HepG2 (cell line): ENCODE measurements around the gene TSC22D4. TPM values are rescaled to one million over a fixed set of nuclear protein-coding genes. Genes with fewer than 3 reads are reported as not detected.

Experiments
- ATM ChIP-seq: fragments of 450-650 bp; IDR thresholded peaks from 2 replicates; pipeline ENCODE4 v1.7.1; 2017; ENCODE audit warnings: mild to moderate bottlenecking, borderline replicate concordance
- DPF2 ChIP-seq: sonication (generic); formaldehyde crosslinking; IDR thresholded peaks from 2 replicates; pipeline ENCODE4 v1.4.0; 2020; ENCODE audit warnings: mild to moderate bottlenecking, low read depth, missing genetic modification reagents, borderline replicate concordance
- EP300 ChIP-seq, 3 experiments: sonication (generic) in 1 of 3; formaldehyde crosslinking in 1 of 3; IDR thresholded peaks; 2 replicates each; pipeline versions ENCODE4 v1.5.1 to v1.6.1; 2011 to 2020; ENCODE audit warnings: low read depth in 2 of 3, low read length in 2 of 3, borderline replicate concordance in 1 of 3, improper control_type of control experiment in 1 of 3, mild to moderate bottlenecking in 1 of 3, missing genetic modification reagents in 1 of 3, moderate library complexity in 1 of 3
- HES4 ChIP-seq: sonication (generic); formaldehyde crosslinking; IDR thresholded peaks from 2 replicates; pipeline ENCODE4 v1.9.0; 2021; ENCODE audit warnings: mild to moderate bottlenecking, missing genetic modification reagents, borderline replicate concordance
- NAIF1 ChIP-seq: sonication (generic); formaldehyde crosslinking; IDR thresholded peaks from 2 replicates; pipeline ENCODE4 v1.5.0; 2020; ENCODE audit warnings: mild to moderate bottlenecking, missing genetic modification reagents, borderline replicate concordance
- ZNF138 ChIP-seq: sonication (generic); formaldehyde crosslinking; IDR thresholded peaks from 2 replicates; pipeline ENCODE4 v1.5.0; 2020; ENCODE audit warnings: mild to moderate bottlenecking, low read depth, missing genetic modification reagents
- ZNF282 ChIP-seq: fragments of 450-650 bp; IDR thresholded peaks from 2 replicates; pipeline ENCODE4 v1.6.1; 2018; ENCODE audit not compliant: partially characterized antibody
- ZNF331 ChIP-seq: sonication (generic); formaldehyde crosslinking; IDR thresholded peaks from 2 replicates; pipeline ENCODE4 v1.4.0; 2020; ENCODE audit warnings: missing genetic modification reagents
- ZNF543 ChIP-seq: sonication (generic); formaldehyde crosslinking; IDR thresholded peaks from 2 replicates; pipeline ENCODE4 v1.4.0; 2020; ENCODE audit warnings: mild to moderate bottlenecking, missing genetic modification reagents
- ZNF768 ChIP-seq: sonication (generic); formaldehyde crosslinking; IDR thresholded peaks from 2 replicates; pipeline ENCODE4 v1.4.0; 2020; ENCODE audit warnings: missing genetic modification reagents
- polyA plus RNA-seq, 8 experiments: library from polyadenylated mRNA; depleted of rRNA in 3 of 8; stranded (reverse) in 7 of 8; unstranded in 1 of 8; fragments of >200 nt; fragmentation: Illumina TruSeq in 4 of 8; extraction: Trizol in 4 of 8; gene quantifications; 2 replicates each; pipeline versions ENCODE4 v1.2.1 to v1.2.3, GENCODE V29; 2011 to 2016; ENCODE audit warnings: low read depth in 4 of 8, missing spikeins in 1 of 8, mixed read lengths in 1 of 8; ENCODE audit not compliant: insufficient read depth in 1 of 8
- total RNA-seq, 5 experiments: library from RNA; depleted of rRNA; stranded (reverse); fragments of >200 nt; fragmentation: Illumina TruSeq; extraction: Trizol; gene quantifications; 2 replicates each; pipeline ENCODE4 v1.2.3, GENCODE V29; 2016; ENCODE audit warnings: low read depth in 1 of 5
- TF ChIP-seq, protein P1 (sequence below): sonication (generic); formaldehyde crosslinking; IDR thresholded peaks from 2 replicates; pipeline ENCODE4 v1.4.0; 2020; ENCODE audit warnings: mild to moderate bottlenecking, low read depth, missing genetic modification reagents
- TF ChIP-seq, protein P2 (sequence below): sonication (generic); formaldehyde crosslinking; IDR thresholded peaks from 2 replicates; pipeline ENCODE4 v1.5.0; 2020; ENCODE audit warnings: missing genetic modification reagents
- TF ChIP-seq, protein P3 (sequence below): sonication (generic); formaldehyde crosslinking; IDR thresholded peaks from 2 replicates; pipeline ENCODE4 v1.4.0; 2020; ENCODE audit warnings: mild to moderate bottlenecking, missing genetic modification reagents
- TF ChIP-seq, protein P4 (sequence below): sonication (generic); formaldehyde crosslinking; IDR thresholded peaks from 2 replicates; pipeline ENCODE4 v1.4.0; 2020; ENCODE audit warnings: missing genetic modification reagents, borderline replicate concordance
- TF ChIP-seq, protein P5 (sequence below): IDR thresholded peaks from 2 replicates; pipeline ENCODE4 v1.6.1; 2016; ENCODE audit warnings: missing compliant biosample characterization, missing genetic modification reagents, borderline replicate concordance
- TF ChIP-seq, protein P6 (sequence below): IDR thresholded peaks from 2 replicates; pipeline ENCODE4 v1.6.1; 2016; ENCODE audit warnings: mild to moderate bottlenecking

Gene TSC22D4
- total and polyA plus RNA-seq, 2 of the 13 experiments (the other 11 are each of a cell fraction or from before 2014, with no cell fraction given) = 7.7 to 8.7 TPM

DNA sequence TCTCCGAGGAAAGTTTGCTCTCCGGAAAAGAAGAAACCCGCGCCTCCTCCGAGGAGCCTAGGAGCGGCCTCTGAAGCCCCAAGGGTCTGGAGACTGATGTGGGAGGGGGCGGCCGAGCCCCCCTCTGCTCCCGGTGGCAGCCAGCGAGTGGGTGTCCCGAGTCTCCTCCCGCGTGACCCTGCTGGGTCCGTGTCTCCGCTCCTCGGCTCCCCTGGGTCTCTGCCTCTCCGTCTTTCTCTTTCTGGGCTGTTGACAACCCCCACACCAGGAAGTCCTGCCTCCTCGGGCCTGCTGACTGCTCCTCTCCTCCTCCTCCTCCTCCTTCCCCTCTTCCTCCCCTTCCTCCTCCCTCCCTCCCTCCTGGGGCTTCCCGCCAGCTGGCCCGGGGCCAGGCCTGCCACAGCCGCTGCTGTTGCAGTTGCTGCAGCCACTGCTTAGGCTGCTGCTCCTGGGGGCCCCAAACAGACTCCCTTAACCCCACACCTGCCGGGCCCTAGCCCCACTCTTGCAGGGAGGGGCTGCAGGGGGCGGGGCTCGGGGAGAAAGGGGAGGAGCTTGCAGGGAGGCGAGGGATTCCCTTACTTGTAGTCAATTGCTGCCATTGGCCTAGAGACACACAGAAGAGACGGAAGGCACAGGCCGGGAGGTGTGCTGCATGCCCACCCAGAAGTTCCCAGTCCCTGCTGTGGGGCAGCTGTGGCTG, at the start of gene TSC22D4 (continued):
- TF ChIP-seq, protein P1, sequence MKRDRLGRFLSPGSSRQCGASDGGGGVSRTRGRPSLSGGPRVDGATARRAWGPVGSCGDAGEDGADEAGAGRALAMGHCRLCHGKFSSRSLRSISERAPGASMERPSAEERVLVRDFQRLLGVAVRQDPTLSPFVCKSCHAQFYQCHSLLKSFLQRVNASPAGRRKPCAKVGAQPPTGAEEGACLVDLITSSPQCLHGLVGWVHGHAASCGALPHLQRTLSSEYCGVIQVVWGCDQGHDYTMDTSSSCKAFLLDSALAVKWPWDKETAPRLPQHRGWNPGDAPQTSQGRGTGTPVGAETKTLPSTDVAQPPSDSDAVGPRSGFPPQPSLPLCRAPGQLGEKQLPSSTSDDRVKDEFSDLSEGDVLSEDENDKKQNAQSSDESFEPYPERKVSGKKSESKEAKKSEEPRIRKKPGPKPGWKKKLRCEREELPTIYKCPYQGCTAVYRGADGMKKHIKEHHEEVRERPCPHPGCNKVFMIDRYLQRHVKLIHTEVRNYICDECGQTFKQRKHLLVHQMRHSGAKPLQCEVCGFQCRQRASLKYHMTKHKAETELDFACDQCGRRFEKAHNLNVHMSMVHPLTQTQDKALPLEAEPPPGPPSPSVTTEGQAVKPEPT (CRISPR knock-in tag) = no peak
- TF ChIP-seq ZNF282 (no peak), EP300 (IDR thresholded peaks at IDR 0.05; ENCODE audit: low read depth in 2 of 2, low read length in 2 of 2) (peak in 1 of 2 experiments; percentile 27; a peak in 1 of 4 replicates), EP300 (CRISPR knock-in tag; IDR thresholded peaks at IDR 0.05; ENCODE audit: borderline replicate concordance) (no peak), HES4 (0 out of 2 replicates have a peak, but pooled peaks have one; percentile 3), ATM (no peak), NAIF1 (CRISPR knock-in tag) (no peak), DPF2 (CRISPR knock-in tag) (no peak), ZNF768 (CRISPR knock-in tag) (no peak), ZNF331 (CRISPR knock-in tag) (no peak; the same call in 1 of the 2 replicates), ZNF543 (CRISPR knock-in tag) (no peak), ZNF138 (no peak)
- TF ChIP-seq, protein P2, sequence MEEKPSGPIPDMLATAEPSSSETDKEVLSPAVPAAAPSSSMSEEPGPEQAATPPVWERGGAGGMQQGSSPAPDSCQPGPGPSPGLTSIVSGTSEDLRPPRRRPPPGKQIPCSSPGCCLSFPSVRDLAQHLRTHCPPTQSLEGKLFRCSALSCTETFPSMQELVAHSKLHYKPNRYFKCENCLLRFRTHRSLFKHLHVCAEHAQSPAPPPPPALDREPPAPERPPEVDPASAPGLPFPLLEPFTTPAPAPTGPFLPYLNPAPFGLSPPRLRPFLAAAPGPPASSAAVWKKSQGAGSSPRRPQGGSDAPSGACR (CRISPR knock-in tag) = peak; percentile 68
- TF ChIP-seq, protein P3, sequence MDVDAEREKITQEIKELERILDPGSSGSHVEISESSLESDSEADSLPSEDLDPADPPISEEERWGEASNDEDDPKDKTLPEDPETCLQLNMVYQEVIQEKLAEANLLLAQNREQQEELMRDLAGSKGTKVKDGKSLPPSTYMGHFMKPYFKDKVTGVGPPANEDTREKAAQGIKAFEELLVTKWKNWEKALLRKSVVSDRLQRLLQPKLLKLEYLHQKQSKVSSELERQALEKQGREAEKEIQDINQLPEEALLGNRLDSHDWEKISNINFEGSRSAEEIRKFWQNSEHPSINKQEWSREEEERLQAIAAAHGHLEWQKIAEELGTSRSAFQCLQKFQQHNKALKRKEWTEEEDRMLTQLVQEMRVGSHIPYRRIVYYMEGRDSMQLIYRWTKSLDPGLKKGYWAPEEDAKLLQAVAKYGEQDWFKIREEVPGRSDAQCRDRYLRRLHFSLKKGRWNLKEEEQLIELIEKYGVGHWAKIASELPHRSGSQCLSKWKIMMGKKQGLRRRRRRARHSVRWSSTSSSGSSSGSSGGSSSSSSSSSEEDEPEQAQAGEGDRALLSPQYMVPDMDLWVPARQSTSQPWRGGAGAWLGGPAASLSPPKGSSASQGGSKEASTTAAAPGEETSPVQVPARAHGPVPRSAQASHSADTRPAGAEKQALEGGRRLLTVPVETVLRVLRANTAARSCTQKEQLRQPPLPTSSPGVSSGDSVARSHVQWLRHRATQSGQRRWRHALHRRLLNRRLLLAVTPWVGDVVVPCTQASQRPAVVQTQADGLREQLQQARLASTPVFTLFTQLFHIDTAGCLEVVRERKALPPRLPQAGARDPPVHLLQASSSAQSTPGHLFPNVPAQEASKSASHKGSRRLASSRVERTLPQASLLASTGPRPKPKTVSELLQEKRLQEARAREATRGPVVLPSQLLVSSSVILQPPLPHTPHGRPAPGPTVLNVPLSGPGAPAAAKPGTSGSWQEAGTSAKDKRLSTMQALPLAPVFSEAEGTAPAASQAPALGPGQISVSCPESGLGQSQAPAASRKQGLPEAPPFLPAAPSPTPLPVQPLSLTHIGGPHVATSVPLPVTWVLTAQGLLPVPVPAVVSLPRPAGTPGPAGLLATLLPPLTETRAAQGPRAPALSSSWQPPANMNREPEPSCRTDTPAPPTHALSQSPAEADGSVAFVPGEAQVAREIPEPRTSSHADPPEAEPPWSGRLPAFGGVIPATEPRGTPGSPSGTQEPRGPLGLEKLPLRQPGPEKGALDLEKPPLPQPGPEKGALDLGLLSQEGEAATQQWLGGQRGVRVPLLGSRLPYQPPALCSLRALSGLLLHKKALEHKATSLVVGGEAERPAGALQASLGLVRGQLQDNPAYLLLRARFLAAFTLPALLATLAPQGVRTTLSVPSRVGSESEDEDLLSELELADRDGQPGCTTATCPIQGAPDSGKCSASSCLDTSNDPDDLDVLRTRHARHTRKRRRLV = no peak
- TF ChIP-seq, protein P4, sequence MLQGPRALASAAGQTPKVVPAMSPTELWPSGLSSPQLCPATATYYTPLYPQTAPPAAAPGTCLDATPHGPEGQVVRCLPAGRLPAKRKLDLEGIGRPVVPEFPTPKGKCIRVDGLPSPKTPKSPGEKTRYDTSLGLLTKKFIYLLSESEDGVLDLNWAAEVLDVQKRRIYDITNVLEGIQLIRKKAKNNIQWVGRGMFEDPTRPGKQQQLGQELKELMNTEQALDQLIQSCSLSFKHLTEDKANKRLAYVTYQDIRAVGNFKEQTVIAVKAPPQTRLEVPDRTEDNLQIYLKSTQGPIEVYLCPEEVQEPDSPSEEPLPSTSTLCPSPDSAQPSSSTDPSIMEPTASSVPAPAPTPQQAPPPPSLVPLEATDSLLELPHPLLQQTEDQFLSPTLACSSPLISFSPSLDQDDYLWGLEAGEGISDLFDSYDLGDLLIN (CRISPR knock-in tag) = no peak
- TF ChIP-seq, protein P5, sequence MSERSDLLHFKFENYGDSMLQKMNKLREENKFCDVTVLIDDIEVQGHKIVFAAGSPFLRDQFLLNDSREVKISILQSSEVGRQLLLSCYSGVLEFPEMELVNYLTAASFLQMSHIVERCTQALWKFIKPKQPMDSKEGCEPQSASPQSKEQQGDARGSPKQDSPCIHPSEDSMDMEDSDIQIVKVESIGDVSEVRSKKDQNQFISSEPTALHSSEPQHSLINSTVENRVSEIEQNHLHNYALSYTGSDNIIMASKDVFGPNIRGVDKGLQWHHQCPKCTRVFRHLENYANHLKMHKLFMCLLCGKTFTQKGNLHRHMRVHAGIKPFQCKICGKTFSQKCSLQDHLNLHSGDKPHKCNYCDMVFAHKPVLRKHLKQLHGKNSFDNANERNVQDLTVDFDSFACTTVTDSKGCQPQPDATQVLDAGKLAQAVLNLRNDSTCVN (CRISPR knock-in tag) = no peak
- TF ChIP-seq, protein P6, sequence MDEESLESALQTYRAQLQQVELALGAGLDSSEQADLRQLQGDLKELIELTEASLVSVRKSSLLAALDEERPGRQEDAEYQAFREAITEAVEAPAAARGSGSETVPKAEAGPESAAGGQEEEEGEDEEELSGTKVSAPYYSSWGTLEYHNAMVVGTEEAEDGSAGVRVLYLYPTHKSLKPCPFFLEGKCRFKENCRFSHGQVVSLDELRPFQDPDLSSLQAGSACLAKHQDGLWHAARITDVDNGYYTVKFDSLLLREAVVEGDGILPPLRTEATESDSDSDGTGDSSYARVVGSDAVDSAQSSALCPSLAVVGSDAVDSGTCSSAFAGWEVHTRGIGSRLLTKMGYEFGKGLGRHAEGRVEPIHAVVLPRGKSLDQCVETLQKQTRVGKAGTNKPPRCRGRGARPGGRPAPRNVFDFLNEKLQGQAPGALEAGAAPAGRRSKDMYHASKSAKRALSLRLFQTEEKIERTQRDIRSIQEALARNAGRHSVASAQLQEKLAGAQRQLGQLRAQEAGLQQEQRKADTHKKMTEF (CRISPR knock-in tag) = peak; percentile 24; the same call in 1 of the 2 replicates
